K562 (cell line): ENCODE data around the gene FUCA2. TPM values are rescaled to one million over a fixed set of nuclear protein-coding genes. Genes with fewer than 3 reads are reported as not detected.

Experiments used
- ATAC-seq: fragments of 200-7000 bp; cut with Tn5 transposase; 3 replicates; pipeline ENCODE4 v1.9.1; 2020; ENCODE audit warnings: moderate library complexity
- BruUV-seq: library from RNA; stranded (reverse); fragments of 400-500 nt; replicated peaks from 2 replicates; lab custom pipeline; 2021; lab: Mats Ljungman, UMichigan
- CTCF ChIA-PET: fragments of 300-600 bp; formaldehyde crosslinking; extraction: SDS; loops from one replicate; lab custom pipeline; 2021; ENCODE audit warnings: low intra/inter-chr PET ratio; lab: Yijun Ruan, JAX
- POLR2A ChIA-PET: fragments of 300-600, 350-650 bp; sonication (Branson Sonifier 250); formaldehyde crosslinking; extraction: SDS; loops from one replicate; lab custom pipeline; 2021; ENCODE audit warnings: antibody characterized with exemption, inconsistent platforms; lab: Yijun Ruan, JAX
- DNase-seq, 4 experiments: peaks; one replicate each; pipeline versions ENCODE4 v3.0.0 to v3.0.0-alpha.2; 2011 to 2018; ENCODE audit warnings: low spot score in 3 of 4, mixed read lengths in 3 of 4; ENCODE audit errors: extremely low read depth in 1 of 4
- FAIRE-seq: peaks from 2 replicates; lab custom pipeline; 2011; peaks lifted over from hg19 to GRCh38; lab: Jason Lieb, UNC
- H2AFZ ChIP-seq: 2 replicates; pipeline ENCODE4 v1.6.0; 2011; ENCODE audit warnings: low read depth, low read length, control low read depth, inconsistent platforms
- H3K27ac ChIP-seq: fragments of 200-600 bp; 3 replicates; pipeline ENCODE4 v1.8.0; 2011; ENCODE audit warnings: low read depth, mild to moderate bottlenecking, control low read depth, inconsistent platforms, low read length, moderate library complexity, mixed read lengths; ENCODE audit errors: extremely low read depth
- H3K27me3 ChIP-seq, 2 experiments: fragments of 300-600 bp in 1 of 2; 2 replicates in 1 of 2; 3 replicates in 1 of 2; pipeline versions ENCODE4 v1.6.0 to v1.8.0; 2011; ENCODE audit warnings: inconsistent platforms in 2 of 2, low read length in 2 of 2, mild to moderate bottlenecking in 1 of 2, mixed read lengths in 1 of 2, moderate library complexity in 1 of 2; ENCODE audit not compliant: control insufficient read depth in 2 of 2, insufficient read depth in 2 of 2
- H3K36me3 ChIP-seq: fragments of 300-600 bp; 3 replicates; pipeline ENCODE4 v1.8.0; 2011; ENCODE audit warnings: mild to moderate bottlenecking, low read length, inconsistent platforms; ENCODE audit not compliant: control insufficient read depth, insufficient read depth
- H3K4me1 ChIP-seq, 2 experiments: fragments of 200-600 bp in 1 of 2; replicated peaks in 1 of 2; 2 replicates in 1 of 2; 3 replicates in 1 of 2; pipeline versions ENCODE4 v1.5.1 to v1.8.0; 2011; ENCODE audit warnings: inconsistent platforms in 2 of 2, low read length in 2 of 2, mild to moderate bottlenecking in 1 of 2, mixed read lengths in 1 of 2, moderate library complexity in 1 of 2; ENCODE audit not compliant: control insufficient read depth in 2 of 2, insufficient read depth in 2 of 2
- H3K4me2 ChIP-seq: 2 replicates; pipeline ENCODE4 v1.6.1; 2011; ENCODE audit warnings: low read length, control low read depth, inconsistent platforms, mixed read lengths; ENCODE audit not compliant: insufficient read depth
- H3K4me3 ChIP-seq: fragments of 200-600 bp; sonication (generic), shearing (Covaris generic); 2 replicates; pipeline ENCODE4 v1.5.1; 2016; ENCODE audit warnings: control low read depth, inconsistent platforms
- H3K79me2 ChIP-seq: fragments of 200-600 bp; 3 replicates; pipeline ENCODE4 v1.8.0; 2011; ENCODE audit warnings: low read length, inconsistent platforms; ENCODE audit not compliant: control insufficient read depth, insufficient read depth
- H3K9ac ChIP-seq, 2 experiments: 2 replicates each; pipeline versions ENCODE4 v1.6.0 to v1.6.1; 2011; ENCODE audit warnings: low read depth in 2 of 2, low read length in 2 of 2, control low read depth in 1 of 2, inconsistent platforms in 1 of 2, mild to moderate bottlenecking in 1 of 2, mixed read lengths in 1 of 2; ENCODE audit not compliant: insufficient read depth in 1 of 2
- H3K9me1 ChIP-seq: one replicate; pipeline ENCODE4 v1.6.0; 2011; ENCODE audit warnings: inconsistent platforms, mild to moderate bottlenecking, low read length, moderate library complexity; ENCODE audit not compliant: control insufficient read depth, insufficient read depth
- H3K9me3 ChIP-seq: replicated peaks from 2 replicates; pipeline ENCODE4 v1.5.1; 2011; ENCODE audit warnings: low read depth, low read length, inconsistent platforms; ENCODE audit not compliant: control insufficient read depth, insufficient read depth
- H4K20me1 ChIP-seq: replicated peaks from 2 replicates; pipeline ENCODE4 v1.6.1; 2011; ENCODE audit warnings: low read length, inconsistent platforms, mixed read lengths; ENCODE audit not compliant: control insufficient read depth, insufficient read depth
- ATF6 ChIP-seq: sonication (generic); formaldehyde crosslinking; IDR thresholded peaks from 2 replicates; pipeline ENCODE4 v1.4.0; 2020; ENCODE audit warnings: mild to moderate bottlenecking, missing genetic modification reagents
- CREBBP ChIP-seq: IDR thresholded peaks from one replicate; pipeline ENCODE4 v1.6.1; 2012; ENCODE audit warnings: low read depth, mild to moderate bottlenecking, control low read depth, inconsistent platforms, low read length
- HSF4 ChIP-seq: fragments of 250-450 bp; sonication (Bioruptor Pico); IDR thresholded peaks from 2 replicates; pipeline ENCODE4 v2.1.2; 2022; ENCODE audit warnings: mild to moderate bottlenecking, moderate library complexity, borderline replicate concordance
- LEF1 ChIP-seq: fragments of 450-650 bp; IDR thresholded peaks from 2 replicates; pipeline ENCODE4 v1.6.1; 2016; ENCODE audit warnings: mild to moderate bottlenecking
- MYC ChIP-seq, 2 experiments: fragments of 250-450 bp in 1 of 2; sonication (Bioruptor Pico) in 1 of 2; IDR thresholded peaks; 2 replicates each; pipeline versions ENCODE4 v1.5.1 to v1.6.1; 2012 to 2021; ENCODE audit warnings: low read depth in 2 of 2, borderline replicate concordance in 1 of 2, improper control_type of control experiment in 1 of 2, low read length in 1 of 2, mild to moderate bottlenecking in 1 of 2, moderate library complexity in 1 of 2
- ZNF121 ChIP-seq: sonication (generic); formaldehyde crosslinking; conservative IDR thresholded peaks from 2 replicates; pipeline ENCODE4 v1.8.0; 2022; ENCODE audit warnings: missing genetic modification reagents
- ZNF143 ChIP-seq: sonication (generic); formaldehyde crosslinking; IDR thresholded peaks from 2 replicates; pipeline ENCODE4 v1.9.0; 2022; ENCODE audit warnings: mild to moderate bottlenecking, missing genetic modification reagents
- ZNF551 ChIP-seq: fragments of 250-450 bp; sonication (Bioruptor Pico); IDR thresholded peaks from 2 replicates; pipeline ENCODE4 v1.5.0; 2021; ENCODE audit warnings: mild to moderate bottlenecking, moderate library complexity
- WGBS: fragments of 100-300 bp; shearing (Covaris generic); methylation state at CpG from one replicate; pipeline ENCODE4 v1.1.6; 2016; ENCODE audit warnings: low coverage, mixed read lengths; ENCODE audit not compliant: insufficient coverage; ENCODE audit errors: missing lambda C conversion rate; 5-methylcytosine and 5-hydroxymethylcytosine counted together
- in situ Hi-C: fragments of 300-500 bp; cut with MboI; formaldehyde crosslinking; loops from 4 replicates; pipeline ENCODE4 v1.15.0; 2018; ENCODE audit warnings: inconsistent platforms, mixed read lengths
- intact Hi-C: fragments of 100-400 bp; cut with micrococcal nuclease; formaldehyde crosslinking; loops from 2 replicates; pipeline ENCODE4 v1.14.2; 2022
- polyA plus RNA-seq, 8 experiments: library from polyadenylated mRNA; depleted of rRNA in 4 of 8; stranded (reverse) in 5 of 8; unstranded in 3 of 8; fragments of >200 nt; fragmentation: Nextera tagmentation in 2 of 8; fragmentation: Illumina TruSeq in 1 of 8; extraction: Ambion mirVana in 2 of 8; extraction: Trizol in 1 of 8; gene quantifications; 2 replicates each; pipeline versions ENCODE4 v1.2.1 to v1.2.3, GENCODE V29; 2011 to 2014; ENCODE audit warnings: inconsistent platforms in 1 of 8, missing spikeins in 1 of 8
- total RNA-seq, 7 experiments: library from RNA; depleted of rRNA in 6 of 7; stranded (reverse); fragments of >200 nt in 6 of 7; fragmentation: Illumina TruSeq in 2 of 7; extraction: Trizol in 2 of 7; gene quantifications; 2 replicates each; pipeline versions ENCODE4 v1.2.1 to v1.2.3, GENCODE V29; 2011 to 2021; ENCODE audit warnings: low replicate concordance in 1 of 7

Gene FUCA2
- total and polyA plus RNA-seq, 9 of the 15 experiments (the other 6 are each of a cell fraction or from before 2014, with no cell fraction given): 20.6 to 112 (median 79.3) TPM

GRCh38 chr6:143549221-143549948, 37.9 kb upstream of the FUCA2 start:
- no peak overlapping the region for H3K4me2 ChIP-seq
- FAIRE-seq: no peak
- 44% methylated on average over 7 of the region's 7 CpGs for WGBS
- no peaks in the 10 kb centered on the region for H3K9me1 ChIP-seq
- intact Hi-C loops: no loop called here
- no peaks in the 10 kb centered on the region for H3K9me3 ChIP-seq
- no peaks in the 10 kb centered on the region for H3K36me3 ChIP-seq
- no peaks in the 10 kb centered on the region for H3K27me3 ChIP-seq
- TF ChIP-seq HSF4 (CRISPR knock-in tag): no peak
- no peak for TF ChIP-seq LEF1
- TF ChIP-seq CREBBP: no peak
- TF ChIP-seq, all 486 proteins: peak for 0
- ATAC-seq: no peak
- no peaks in the 10 kb centered on the region for H3K79me2 ChIP-seq
- no TSS peak for BruUV-seq
- no peaks in the 10 kb centered on the region for H4K20me1 ChIP-seq
- H3K27ac ChIP-seq: no peak overlapping the region
- ChIA-PET CTCF (no interaction called here), POLR2A (no interaction called here)
- H3K4me1 ChIP-seq: peaks cover 0 to 15% of the 10 kb centered on the region in 2 experiments; a peak in 4 of 5 replicates
- no peak overlapping the region for H3K4me3 ChIP-seq
- no peak overlapping the region for H2AFZ ChIP-seq
- in situ Hi-C loops: no loop called here
- DNase-seq: no peak
- H3K9ac ChIP-seq: no peak overlapping the region

- no peak overlapping the region for H3K27ac ChIP-seq
- H4K20me1 ChIP-seq: no peaks in the 10 kb centered on the region
- H3K27me3 ChIP-seq: 0 out of 5 replicates have a peak, but pooled peaks cover 0 to 4% of the 10 kb centered on the region in 2 experiments
- H3K4me3 ChIP-seq: no peak overlapping the region
- intact Hi-C loops (no loop called here), in situ Hi-C loops (no loop called here)
- H3K4me2 ChIP-seq: no peak overlapping the region
- H3K79me2 ChIP-seq: no peaks in the 10 kb centered on the region
- DNase-seq (no peak), ATAC-seq (no peak), FAIRE-seq (no peak)
- ChIA-PET POLR2A (no interaction called here), CTCF (interaction anchor here (0.7 to 0.9 kb wide), 2 partner anchors 647 to 737 kb away, joined by 3 to 4 read pairs; no protein-coding TSS in a partner anchor)
- no peak overlapping the region for H2AFZ ChIP-seq
- H3K4me1 ChIP-seq: peaks cover 0 to 15% of the 10 kb centered on the region in 2 experiments; a peak in 4 of 5 replicates
- TF ChIP-seq ZNF143 (CRISPR knock-in tag) (no peak), ZNF121 (CRISPR knock-in tag) (peak; percentile 71), ZNF551 (CRISPR knock-in tag) (no peak), MYC (IDR thresholded peaks at IDR 0.05; ENCODE audit: low read depth, low read length) (no peak), MYC (CRISPR knock-in tag; IDR thresholded peaks at IDR 0.05; ENCODE audit: borderline replicate concordance, low read depth) (no peak), ATF6 (CRISPR knock-in tag) (no peak)
- no peaks in the 10 kb centered on the region for H3K9me1 ChIP-seq
- BruUV-seq: no TSS peak
- H3K36me3 ChIP-seq: no peaks in the 10 kb centered on the region
- WGBS: 64% methylated on average over 3 of the region's 3 CpGs
- H3K9ac ChIP-seq: no peak overlapping the region
- H3K9me3 ChIP-seq: no peaks in the 10 kb centered on the region
These were observed 35.1 kb upstream of the FUCA2 start for GRCh38 chr6:143546599-143546998.
